ENCODE data around the gene SERPINB6.
"Not testable (repeated sequence)": the region's sequence is repeated elsewhere in the genome, so short reads cannot be mapped to it uniquely, and the experiment has no call there.

Gene SERPINB6

DNA sequence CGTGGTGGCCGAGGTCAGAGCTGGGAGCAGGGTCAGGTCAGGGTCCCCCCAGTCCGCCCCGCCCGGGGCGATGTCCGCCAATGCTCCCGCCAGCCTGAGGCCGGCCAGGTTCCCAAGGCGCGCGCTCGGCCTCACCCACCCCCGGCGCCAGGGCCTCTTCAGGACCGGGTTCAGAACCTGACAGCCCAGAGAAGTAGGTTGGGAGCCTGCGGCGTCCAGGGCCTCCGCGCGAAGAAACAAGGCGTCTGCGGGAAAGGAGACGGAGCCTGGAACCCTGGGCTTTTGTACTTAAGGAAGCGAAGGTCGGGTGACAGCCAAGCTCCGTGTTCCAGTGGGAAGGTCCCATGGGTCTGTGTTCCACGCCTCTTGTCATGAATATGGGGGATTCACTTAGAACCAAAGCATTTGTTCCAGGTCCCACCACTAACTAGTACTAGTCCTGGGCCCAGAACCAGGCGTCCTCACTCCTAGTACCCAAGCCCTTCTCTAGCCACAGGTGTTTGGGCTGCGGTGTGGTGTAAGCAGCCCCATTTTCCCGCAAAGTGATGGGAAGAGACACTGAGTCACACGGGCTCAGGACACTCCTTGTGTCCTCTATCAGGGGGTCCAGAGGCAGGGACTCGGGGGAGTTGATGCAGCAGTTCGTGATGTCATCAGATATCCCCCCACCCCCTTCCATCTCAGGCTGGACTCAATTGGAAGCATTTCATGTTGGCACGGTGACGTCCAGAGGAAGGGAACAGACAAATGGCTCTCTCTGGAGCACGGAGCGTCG is 67.8 kb downstream of the SERPINB6 start:
- not testable (repeated sequence) for DNase-seq

DNA sequence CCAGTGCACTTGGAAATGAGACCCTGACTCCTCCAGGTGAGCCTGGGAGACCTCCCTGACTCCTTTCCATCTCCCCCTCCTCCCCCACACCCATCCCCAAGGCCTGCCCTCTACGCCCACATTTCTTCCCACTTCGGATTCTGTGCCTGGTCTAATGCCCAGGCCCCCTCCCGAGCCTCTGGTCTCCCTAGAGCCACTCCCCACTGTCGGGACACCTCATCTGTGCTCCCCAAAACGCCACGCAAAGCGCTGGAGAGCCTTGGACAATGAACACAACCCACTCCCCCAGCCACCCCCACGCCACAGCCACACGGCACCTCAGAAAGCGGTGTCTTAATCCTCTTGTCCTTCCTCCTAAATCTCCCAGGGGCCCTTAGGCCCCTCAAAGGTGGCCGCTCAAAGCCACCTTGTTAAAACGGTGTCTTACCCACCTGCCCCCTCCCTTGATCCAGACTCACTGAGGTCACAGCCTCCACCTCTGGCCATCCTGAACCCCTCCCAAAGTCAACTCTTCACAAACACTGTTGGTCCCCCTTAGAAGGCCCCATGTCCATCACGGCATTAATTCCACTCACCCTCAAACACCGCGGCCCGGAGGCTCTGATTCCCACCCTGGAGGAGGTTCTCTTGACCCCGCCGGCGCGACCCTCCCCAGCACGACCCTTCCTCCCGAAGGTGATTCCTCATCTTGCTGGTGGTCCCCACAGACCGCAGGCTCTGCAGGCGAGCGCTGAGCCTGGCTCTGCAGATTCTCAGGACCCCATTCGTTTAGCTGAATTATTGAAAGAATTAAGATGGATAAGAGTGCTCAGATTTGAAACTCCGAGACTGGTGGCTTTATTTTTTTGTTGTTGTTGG is 69.5 kb downstream of the SERPINB6 start:
- not testable (repeated sequence) for DNase-seq

DNA sequence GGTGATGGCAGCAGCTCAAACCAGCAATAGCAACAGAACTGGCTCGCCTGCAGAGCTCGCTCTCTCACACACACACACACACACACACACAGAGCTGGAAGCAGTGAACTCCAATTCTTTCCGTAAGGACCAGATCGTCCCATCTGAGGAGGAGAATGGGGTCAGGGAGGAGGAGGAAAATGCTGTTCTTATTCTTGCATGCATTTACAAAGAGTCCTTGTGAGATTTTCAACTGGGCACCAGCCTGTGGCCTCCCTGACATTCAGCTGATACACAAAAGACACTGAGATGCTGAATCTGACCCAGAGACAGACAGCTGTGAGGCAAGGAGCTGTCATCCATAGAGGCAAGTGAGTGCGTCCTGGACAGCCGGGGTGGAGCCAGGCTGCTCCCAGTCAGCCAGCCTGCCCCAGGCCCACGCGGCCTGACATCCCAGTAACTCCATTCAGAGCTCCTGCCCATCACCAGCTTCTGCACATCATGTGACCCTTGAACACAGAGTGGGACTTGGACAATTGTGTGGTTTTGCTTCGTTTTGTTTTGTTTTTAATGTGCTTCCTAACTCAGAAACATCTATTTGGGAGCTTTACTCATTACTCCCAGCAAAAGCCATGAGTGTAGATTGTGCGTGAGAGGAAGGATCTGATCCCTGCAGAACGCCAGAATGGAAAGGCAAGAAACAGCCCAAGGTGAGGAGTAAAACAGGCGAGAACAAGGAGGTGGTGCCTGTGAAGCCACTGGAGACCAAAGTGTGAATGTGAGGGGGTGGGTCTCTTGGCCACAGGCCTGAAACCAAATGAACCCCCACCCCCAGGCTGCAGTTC is 70.3 kb downstream of the SERPINB6 start:
- no peak for DNase-seq

- no peak for DNase-seq
These were observed 71.1 kb downstream of the SERPINB6 start for GRCh38 chr6:2900221-2900807.

- DNase-seq = peak; percentile 45
These were observed 71.8 kb downstream of the SERPINB6 start for GRCh38 chr6:2899596-2899995.

All from stimulated activated CD4-positive, alpha-beta T cell treated with anti-CD3 and anti-CD28 coated beads, Interleukin-4, amount 100 ng/mL, for 1 hour (primary cell).